Stimulated activated CD4-positive, alpha-beta T cell treated with anti-CD3 and anti-CD28 coated beads, Interleukin-12 subunit alpha, Interleukin-12 subunit beta, amount 100 ng/mL, for 24 hours (primary cell): Measurements from ENCODE around the gene EIF4G3.
"Not testable (repeated sequence)": the region's sequence is repeated elsewhere in the genome, so short reads cannot be mapped to it uniquely, and the experiment has no call there.

Source experiments
- DNase-seq, 2 experiments: peaks; one replicate each; pipeline ENCODE4 v3.0.0-alpha.2; 2020; ENCODE audit warnings: low read depth in 2 of 2

Gene EIF4G3

GRCh38 chr1:21176586-21177555 is at the start of gene EIF4G3:
Gene EIF4G3, minus strand, starts transcription at chr1:21176897. Its CDS starts 174,155 bp downstream, at chr1:21002742.
- peak; percentile 97 to 100 for DNase-seq

- no peak for DNase-seq
Measured at GRCh38 chr1:21225065-21225464, 48.4 kb upstream of the EIF4G3 start.

GRCh38 chr1:21220815-21221214 is 44.1 kb upstream of the EIF4G3 start:
- DNase-seq: no peak

- DNase-seq: no peak
Measured at GRCh38 chr1:21219674-21220073, 43.0 kb upstream of the EIF4G3 start.

GRCh38 chr1:21217812-21218596 is 41.3 kb upstream of the EIF4G3 start:
- DNase-seq: peak in 1 of 2 experiments; percentile 33

GRCh38 chr1:21216835-21217811 is 40.4 kb upstream of the EIF4G3 start:
- peak; percentile 37 to 71 for DNase-seq

GRCh38 chr1:21212126-21212525 is 35.4 kb upstream of the EIF4G3 start:
- DNase-seq: no peak

GRCh38 chr1:21208137-21208700 is 31.5 kb upstream of the EIF4G3 start:
- not testable (repeated sequence) for DNase-seq

- DNase-seq: no peak
Measured at GRCh38 chr1:21206117-21206516, 29.4 kb upstream of the EIF4G3 start.

GRCh38 chr1:21205416-21205815 is 28.7 kb upstream of the EIF4G3 start:
- DNase-seq: no peak

GRCh38 chr1:21201650-21202049 is 25.0 kb upstream of the EIF4G3 start:
- no peak for DNase-seq

- not testable (repeated sequence) for DNase-seq
Measured at GRCh38 chr1:21201238-21201637, 24.5 kb upstream of the EIF4G3 start.

GRCh38 chr1:21200767-21201166 is 24.1 kb upstream of the EIF4G3 start:
- no peak for DNase-seq

- DNase-seq: no peak
Measured at GRCh38 chr1:21198929-21199328, 22.2 kb upstream of the EIF4G3 start.

- no peak for DNase-seq
Measured at GRCh38 chr1:21192871-21193270, 16.2 kb upstream of the EIF4G3 start.

- no peak for DNase-seq
Measured at GRCh38 chr1:21192284-21192683, 15.6 kb upstream of the EIF4G3 start.

- not testable (repeated sequence) for DNase-seq
Measured at GRCh38 chr1:21190771-21191170, 14.1 kb upstream of the EIF4G3 start.

- DNase-seq: no peak
Measured at GRCh38 chr1:21189906-21190500, 13.3 kb upstream of the EIF4G3 start.

GRCh38 chr1:21189421-21189820 is 12.7 kb upstream of the EIF4G3 start:
- DNase-seq: no peak

- DNase-seq: no peak
Measured at GRCh38 chr1:21188235-21188634, 11.5 kb upstream of the EIF4G3 start.
